ENCODE data around the gene TINCR. TPM values are rescaled to one million over a fixed set of nuclear protein-coding genes. Genes with fewer than 3 reads are reported as not detected.

Gene TINCR
- total RNA-seq, result not detected in 2 replicates

DNA sequence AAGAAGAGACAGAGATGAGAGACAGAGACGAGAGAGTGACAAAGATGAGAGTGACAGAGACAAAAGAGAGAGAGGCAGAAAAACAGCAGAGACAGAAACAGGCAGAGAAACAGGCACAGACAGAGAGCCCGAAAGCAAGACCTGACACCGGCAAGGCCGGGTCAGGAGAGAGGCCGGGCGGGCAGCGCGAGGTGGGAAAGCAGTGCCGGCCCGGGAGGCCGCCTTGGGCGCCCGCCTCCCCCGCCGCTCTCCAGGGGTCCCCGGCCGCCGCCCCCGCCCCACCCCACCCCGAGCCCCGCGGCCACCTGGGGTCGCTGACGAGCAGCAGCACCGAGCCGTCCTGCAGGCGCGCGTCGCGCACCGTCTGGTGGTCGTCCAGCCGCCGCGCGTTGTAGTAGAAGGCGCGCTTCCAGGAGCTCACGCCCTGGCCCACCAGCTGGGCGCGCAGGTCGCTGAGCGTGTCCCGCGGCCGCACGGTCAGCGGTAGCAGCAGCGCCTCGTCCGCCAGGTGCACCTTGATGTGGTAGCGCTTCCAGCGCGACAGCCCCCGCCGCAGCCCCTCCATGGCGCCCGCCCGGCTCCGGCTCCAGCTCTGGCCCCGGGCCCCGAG lies at the start of gene TINCR:
TSS of gene TINCR (minus strand) at position 594 of the 610 bp plus-strand sequence.

Other genes with a start within 250 kb of the TINCR start
- gene PTPRS, start 227.1 kb downstream of the TINCR start, total RNA-seq, result 190 and 408 TPM in 2 replicates
- not detected in 2 replicates for gene ZNRF4, start 112.5 kb downstream of the TINCR start, total RNA-seq
- gene SAFB2, start 54.8 kb upstream of the TINCR start, total RNA-seq, result 14.1 and 17.5 TPM in 2 replicates
- gene SAFB, start 55.1 kb upstream of the TINCR start, total RNA-seq, result 32.6 and 47.2 TPM in 2 replicates
- gene MICOS13, start 112.6 kb upstream of the TINCR start, total RNA-seq, result 45.6 and 74.7 TPM in 2 replicates
- gene HSD11B1L, start 113.1 kb upstream of the TINCR start, total RNA-seq, result 19.3 and 34.9 TPM in 2 replicates
- gene RPL36, start 122.3 kb upstream of the TINCR start, total RNA-seq, result 1,315 and 2,006 TPM in 2 replicates
- 85.5 and 107 TPM in 2 replicates for gene LONP1, start 152.2 kb upstream of the TINCR start, total RNA-seq
- not detected in 2 replicates for gene CATSPERD, start 152.7 kb upstream of the TINCR start, total RNA-seq
- gene PRR22, start 216.8 kb upstream of the TINCR start, total RNA-seq, result 0.60 and 2.2 TPM in 2 replicates
- 15.7 and 17.4 TPM in 2 replicates for gene DUS3L, start 223.2 kb upstream of the TINCR start, total RNA-seq
- gene NRTN, start 237.1 kb upstream of the TINCR start, total RNA-seq, result 0.12 TPM in 1 of 2 replicates, not detected in the other

Data from pericardium fibroblast (primary cell).